RPMI8226 (cell line): ENCODE results near the gene PANX1.
"Not testable (repeated sequence)": the region's sequence is repeated elsewhere in the genome, so short reads cannot be mapped to it uniquely, and the experiment has no call there.

ENCODE experiments used
- DNase-seq: peaks from one replicate; pipeline ENCODE4 v3.0.0-alpha.2; 2015

PANX1 gene

GRCh38 chr11:94150704-94151685, 22.4 kb downstream of the PANX1 start:
- DNase-seq: no peak

GRCh38 chr11:94151903-94152677, 23.4 kb downstream of the PANX1 start:
- DNase-seq: no peak

GRCh38 chr11:94152678-94153065, 24.0 kb downstream of the PANX1 start:
- no peak for DNase-seq

GRCh38 chr11:94153320-94153719, 24.7 kb downstream of the PANX1 start:
- no peak for DNase-seq

GRCh38 chr11:94154095-94154856, 25.6 kb downstream of the PANX1 start:
- DNase-seq: no peak

GRCh38 chr11:94157339-94157738, 28.7 kb downstream of the PANX1 start:
- DNase-seq: not testable (repeated sequence)

- no peak for DNase-seq
Observed at GRCh38 chr11:94168882-94169281, 40.2 kb downstream of the PANX1 start.

GRCh38 chr11:94169516-94169915, 40.9 kb downstream of the PANX1 start:
- no peak for DNase-seq

GRCh38 chr11:94169930-94170545, 41.4 kb downstream of the PANX1 start:
- no peak for DNase-seq

- DNase-seq: no peak
Observed at GRCh38 chr11:94170953-94171352, 42.3 kb downstream of the PANX1 start.

GRCh38 chr11:94171693-94172440, 43.2 kb downstream of the PANX1 start:
- DNase-seq: peak; percentile 61

GRCh38 chr11:94175535-94175934, 46.9 kb downstream of the PANX1 start:
- no peak for DNase-seq

- DNase-seq: no peak
Observed at GRCh38 chr11:94178331-94178730, 49.7 kb downstream of the PANX1 start.

- no peak for DNase-seq
Observed at GRCh38 chr11:94179696-94180095, 51.1 kb downstream of the PANX1 start.

- DNase-seq: no peak
Observed at GRCh38 chr11:94181526-94181925, 52.9 kb downstream of the PANX1 start.

GRCh38 chr11:94181943-94182342, 53.3 kb downstream of the PANX1 start:
- no peak for DNase-seq

- no peak for DNase-seq
Observed at GRCh38 chr11:94183251-94183885, 54.7 kb downstream of the PANX1 start.

GRCh38 chr11:94183886-94184264, 55.2 kb downstream of the PANX1 start:
- DNase-seq: peak; percentile 34

- no peak for DNase-seq
Observed at GRCh38 chr11:94184362-94184761, 55.7 kb downstream of the PANX1 start.

GRCh38 chr11:94184846-94185245, 56.2 kb downstream of the PANX1 start:
- no peak for DNase-seq

GRCh38 chr11:94185416-94186084, 56.9 kb downstream of the PANX1 start:
- DNase-seq: no peak
